Pancreas (tissue), 10 donors: ENCODE results near the gene SND1. TPM values are rescaled to one million over a fixed set of nuclear protein-coding genes. Genes with fewer than 3 reads are reported as not detected.

Source experiments
- ATAC-seq, 4 donors: fragments of 200-7000 bp; cut with Tn5 transposase; one replicate each; pipeline versions ENCODE4 v1.8.0 to v1.9.1; 2020; ENCODE audit warnings: mild to moderate bottlenecking in 4 of 4, moderate library complexity in 4 of 4
- DNase-seq, 6 donors: peaks; one replicate each; pipeline ENCODE4 v3.0.0-alpha.2; 2020
- FAIRE-seq: peaks from 2 replicates; lab custom pipeline; 2012; peaks lifted over from hg19 to GRCh38; lab: Jason Lieb, UNC
- H3K27ac ChIP-seq, 4 donors: fragments of 200-600 bp; sonication (generic); 1 replicate in 3 of 4; 2 replicates in 1 of 4; pipeline versions ENCODE4 v1.5.0 to v1.8.0; 2020
- H3K27me3 ChIP-seq, 4 donors: fragments of 200-600 bp; one replicate each; pipeline ENCODE4 v1.8.0; 2021
- H3K36me3 ChIP-seq, 3 donors: fragments of 200-600 bp; sonication (generic) in 1 of 3; one replicate each; pipeline versions ENCODE4 v1.5.0 to v1.8.0; 2020 to 2021
- H3K4me1 ChIP-seq, 3 donors: fragments of 200-600 bp; one replicate each; pipeline ENCODE4 v1.8.0; 2021
- H3K4me3 ChIP-seq, 4 donors: fragments of 200-600 bp; sonication (generic) in 2 of 4; one replicate each; pipeline versions ENCODE4 v1.5.0 to v1.8.0; 2020 to 2021
- H3K9me3 ChIP-seq, 4 donors: fragments of 200-600 bp; one replicate each; pipeline ENCODE4 v1.8.0; 2021
- CTCF ChIP-seq, 4 donors: fragments of 200-600 bp; sonication (generic) in 3 of 4; IDR thresholded peaks; one replicate each; pipeline versions ENCODE4 v1.5.0 to v1.8.0; 2021; ENCODE audit warnings: antibody characterized with exemption in 4 of 4
- WGBS, 2 donors: extraction: QIAGEN DNeasy Blood & Tissue Kit; methylation state at CpG; one replicate each; pipeline ENCODE4 v1.1.7; 2013; 5-methylcytosine and 5-hydroxymethylcytosine counted together
- intact Hi-C, 3 donors: fragments of 100-400 bp; cut with DNase I; formaldehyde crosslinking; loops; one replicate each; pipeline versions ENCODE4 v1.11.1 to v1.14.2; 2022
- polyA plus RNA-seq, 2 donors: library from polyadenylated mRNA; stranded (reverse); fragments of 200-250 nt; gene quantifications; one replicate each; pipeline ENCODE4 v1.2.3, GENCODE V29; 2013
- total RNA-seq, 6 donors: library from RNA; stranded (reverse); fragmentation: NEBNext Ultra II Directional in 4 of 6; extraction: Animal tissue kit (Norgen Biotek cat#: 25700) in 4 of 6; gene quantifications; one replicate each; pipeline versions ENCODE4 v1.2.1 to v1.2.4, GENCODE V29; 2021 to 2023
- donor health status: healthy with polysubstance abuse.
- donor health status: DM: no; HTN: no; CAD: no; lungs with moderate emphysema.
- donor health status: DM: no; HTN: no; CAD: no.
- donor health status: control.
- donor health status: control.
- donor health status: Bipolar disorder and iron deficiency.
- donor health status: DM: yes; HTN: yes; CAD: no.
- donor health status: DM: no; HTN: no; CAD: no.
- donor health status: DM: no; HTN: no; CAD: no.
- donor health status: DM: yes; HTN: yes; CAD: no.

Gene SND1
- total and polyA plus RNA-seq, 8 donors: 84.1 to 308 (median 225) TPM

GRCh38 chr7:127682140-127682539, 30.1 kb downstream of the SND1 start:
- Histone ChIP-seq H3K36me3 (no peaks in the 10 kb centered on the region), H3K27me3 (no peaks in the 10 kb centered on the region), H3K27ac (no peak overlapping the region), H3K4me1 (peaks cover 13 to 25% (median 24%) of the 10 kb centered on the region in 3 donors), H3K4me3 (no peak overlapping the region), H3K9me3 (no peaks in the 10 kb centered on the region)
- ATAC-seq (peak in 2 of 4 donors; percentile 22 to 44), DNase-seq (no peak), FAIRE-seq (no peak)
- intact Hi-C loops: no loop called here
- no peak for TF ChIP-seq CTCF (IDR thresholded peaks at IDR 0.05)
- WGBS, 2 donors: 36 to 47% methylated on average over 2 of the region's 2 CpGs

- FAIRE-seq: no peak
- Histone ChIP-seq H3K4me1 (peaks cover 13 to 24% (median 19%) of the 10 kb centered on the region in 3 donors), H3K9me3 (no peaks in the 10 kb centered on the region), H3K27ac (no peak overlapping the region), H3K36me3 (peaks cover 0 to 2% (median 0%) of the 10 kb centered on the region in 3 donors), H3K27me3 (no peaks in the 10 kb centered on the region), H3K4me3 (no peak overlapping the region)
- ATAC-seq: peak; percentile 33 to 73 (median 65)
- DNase-seq: no peak
- intact Hi-C loops: no loop called here
- 52 to 59% methylated on average over 4 of the region's 4 CpGs for WGBS, 2 donors
- no peak for TF ChIP-seq CTCF (IDR thresholded peaks at IDR 0.05)
Measured at GRCh38 chr7:127683776-127684681, 32.0 kb downstream of the SND1 start.

GRCh38 chr7:127689194-127689772, 37.3 kb downstream of the SND1 start:
- WGBS, 2 donors: 74 to 97% methylated on average over 1 of the region's 1 CpG
- FAIRE-seq (no peak), ATAC-seq (no peak), DNase-seq (no peak)
- H3K27ac ChIP-seq: no peak overlapping the region
- TF ChIP-seq CTCF (IDR thresholded peaks at IDR 0.05): no peak
- peaks cover 0 to 10% (median 0%) of the 10 kb centered on the region in 3 donors for H3K36me3 ChIP-seq
- peaks cover 3 to 11% (median 9%) of the 10 kb centered on the region in 3 donors for H3K4me1 ChIP-seq
- no peaks in the 10 kb centered on the region for H3K27me3 ChIP-seq
- H3K4me3 ChIP-seq: no peak overlapping the region
- intact Hi-C loops: no loop called here
- H3K9me3 ChIP-seq: no peaks in the 10 kb centered on the region

GRCh38 chr7:127690337-127690736, 38.3 kb downstream of the SND1 start:
- 80 to 89% methylated on average over 3 of the region's 3 CpGs for WGBS, 2 donors
- Histone ChIP-seq H3K36me3 (peaks cover 0 to 17% (median 0%) of the 10 kb centered on the region in 3 donors), H3K27ac (no peak overlapping the region), H3K4me1 (peaks cover 0 to under 1% (median 0%) of the 10 kb centered on the region in 3 donors), H3K4me3 (no peak overlapping the region), H3K27me3 (no peaks in the 10 kb centered on the region), H3K9me3 (no peaks in the 10 kb centered on the region)
- FAIRE-seq (no peak), DNase-seq (no peak), ATAC-seq (no peak)
- intact Hi-C loops: no loop called here
- TF ChIP-seq CTCF (IDR thresholded peaks at IDR 0.05): no peak
